ENCODE results near the gene ERBB4.

DNA sequence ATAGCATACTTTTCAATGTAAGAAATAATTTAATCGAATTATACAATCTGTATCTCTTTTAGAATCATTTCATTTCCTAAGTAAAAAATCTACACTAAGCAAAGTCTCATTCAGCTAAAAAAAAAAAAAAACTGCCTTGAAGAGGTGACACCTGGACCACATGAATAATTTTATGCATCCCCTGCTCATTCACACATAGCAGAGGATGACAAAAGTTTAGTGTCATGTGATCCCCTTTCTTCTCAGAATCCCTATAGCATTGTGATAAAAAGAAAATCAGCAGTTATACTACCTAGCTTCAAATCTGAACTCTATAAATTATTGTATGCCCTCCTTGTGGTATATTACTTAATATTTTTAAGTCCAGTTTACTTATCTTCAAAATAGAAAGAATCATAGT, 603.8 kb downstream of the ERBB4 start:
- TF ChIP-seq, protein P1, sequence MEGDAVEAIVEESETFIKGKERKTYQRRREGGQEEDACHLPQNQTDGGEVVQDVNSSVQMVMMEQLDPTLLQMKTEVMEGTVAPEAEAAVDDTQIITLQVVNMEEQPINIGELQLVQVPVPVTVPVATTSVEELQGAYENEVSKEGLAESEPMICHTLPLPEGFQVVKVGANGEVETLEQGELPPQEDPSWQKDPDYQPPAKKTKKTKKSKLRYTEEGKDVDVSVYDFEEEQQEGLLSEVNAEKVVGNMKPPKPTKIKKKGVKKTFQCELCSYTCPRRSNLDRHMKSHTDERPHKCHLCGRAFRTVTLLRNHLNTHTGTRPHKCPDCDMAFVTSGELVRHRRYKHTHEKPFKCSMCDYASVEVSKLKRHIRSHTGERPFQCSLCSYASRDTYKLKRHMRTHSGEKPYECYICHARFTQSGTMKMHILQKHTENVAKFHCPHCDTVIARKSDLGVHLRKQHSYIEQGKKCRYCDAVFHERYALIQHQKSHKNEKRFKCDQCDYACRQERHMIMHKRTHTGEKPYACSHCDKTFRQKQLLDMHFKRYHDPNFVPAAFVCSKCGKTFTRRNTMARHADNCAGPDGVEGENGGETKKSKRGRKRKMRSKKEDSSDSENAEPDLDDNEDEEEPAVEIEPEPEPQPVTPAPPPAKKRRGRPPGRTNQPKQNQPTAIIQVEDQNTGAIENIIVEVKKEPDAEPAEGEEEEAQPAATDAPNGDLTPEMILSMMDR (conservative IDR thresholded peaks at IDR 0.05; ENCODE audit: low read length), result no peak
- no peak for TF ChIP-seq EZH2phosphoT487 (IDR thresholded peaks at IDR 0.05; ENCODE audit: borderline replicate concordance, low read depth, low read length)
